Measurements from ENCODE around the gene FXN. TPM values are rescaled to one million over a fixed set of nuclear protein-coding genes. Genes with fewer than 3 reads are reported as not detected.

FXN gene
- total RNA-seq, 1 experiment from 2014 or later, result 17.8 TPM

- BruUV-seq (replicated peaks), result no TSS peak
- in situ Hi-C loops (cut with HindIII; ENCODE audit: low pct_unique_long_range_greater_than_20kb, low sequenced_read_pairs) (no loop called here), intact Hi-C loops (cut with micrococcal nuclease; ENCODE audit: unreplicated experiment) (loop anchor here (10.0 kb wide), 1 partner anchor 325 kb away; the partner anchor contains the start of gene PIP5K1B)
- Histone ChIP-seq H3K4me3 (ENCODE audit: low read depth in 2 of 2, low read length in 2 of 2) (no peak overlapping the region), H3K4me1 (ENCODE audit: control insufficient read depth, insufficient read depth, low read length) (no peaks in the 10 kb centered on the region), H3K36me3 (ENCODE audit: control insufficient read depth, insufficient read depth, low read length) (no peaks in the 10 kb centered on the region), H3K27ac (ENCODE audit: low read length) (no peak overlapping the region), H3K27me3 (ENCODE audit: control insufficient read depth, insufficient read depth, low read length) (no peaks in the 10 kb centered on the region), H3K9me3 (ENCODE audit: control insufficient read depth, insufficient read depth, low read depth, low read length) (no peaks in the 10 kb centered on the region)
- ATAC-seq, result no peak
- ChIA-PET POLR2A (no interaction called here), CTCF (no interaction called here)
- no peak for DNase-seq (ENCODE audit: low read depth, low spot score)
- TF ChIP-seq TCF7L2 (IDR thresholded peaks at IDR 0.05; ENCODE audit: low read depth, low read length), result no peak
Observed at GRCh38 chr9:69029535-69029934, 6.0 kb upstream of the FXN start.

GRCh38 chr9:69030851-69031645 is 4.5 kb upstream of the FXN start:
- DNase-seq (ENCODE audit: low read depth, low spot score) (no peak), ATAC-seq (no peak)
- in situ Hi-C loops (cut with HindIII; ENCODE audit: low pct_unique_long_range_greater_than_20kb, low sequenced_read_pairs) (no loop called here), intact Hi-C loops (cut with micrococcal nuclease; ENCODE audit: unreplicated experiment) (no loop called here)
- Histone ChIP-seq H3K4me3 (ENCODE audit: low read depth in 2 of 2, low read length in 2 of 2) (no peak overlapping the region), H3K27me3 (ENCODE audit: control insufficient read depth, insufficient read depth, low read length) (no peaks in the 10 kb centered on the region), H3K4me1 (ENCODE audit: control insufficient read depth, insufficient read depth, low read length) (no peaks in the 10 kb centered on the region), H3K27ac (ENCODE audit: low read length) (no peak overlapping the region), H3K9me3 (ENCODE audit: control insufficient read depth, insufficient read depth, low read depth, low read length) (no peaks in the 10 kb centered on the region), H3K36me3 (ENCODE audit: control insufficient read depth, insufficient read depth, low read length) (no peaks in the 10 kb centered on the region; the same call in 1 of the 2 replicates)
- no peak for TF ChIP-seq CTCF (IDR thresholded peaks at IDR 0.05)
- TF ChIP-seq REST (IDR thresholded peaks at IDR 0.05; ENCODE audit: insufficient read depth in 1 of 2, low read depth in 2 of 2, low read length in 1 of 2), result no peak
- TF ChIP-seq SIN3A (IDR thresholded peaks at IDR 0.05; ENCODE audit: borderline replicate concordance, insufficient read depth, low read depth, low read length), result no peak
- TF ChIP-seq TCF7L2 (IDR thresholded peaks at IDR 0.05; ENCODE audit: low read depth, low read length), result no peak
- no peak for TF ChIP-seq POLR2AphosphoS5 (IDR thresholded peaks at IDR 0.05; ENCODE audit: low read depth, low read length)
- ChIA-PET POLR2A (no interaction called here), CTCF (no interaction called here)
- BruUV-seq (replicated peaks), result no TSS peak

GRCh38 chr9:69034071-69034470 is 1.5 kb upstream of the FXN start:
- Histone ChIP-seq H3K27ac (ENCODE audit: low read length) (no peak overlapping the region), H3K36me3 (ENCODE audit: control insufficient read depth, insufficient read depth, low read length) (no peaks in the 10 kb centered on the region; the same call in 1 of the 2 replicates), H3K4me3 (ENCODE audit: low read depth in 2 of 2, low read length in 2 of 2) (no peak overlapping the region), H3K27me3 (ENCODE audit: control insufficient read depth, insufficient read depth, low read length) (no peaks in the 10 kb centered on the region), H3K9me3 (ENCODE audit: control insufficient read depth, insufficient read depth, low read depth, low read length) (no peaks in the 10 kb centered on the region), H3K4me1 (ENCODE audit: control insufficient read depth, insufficient read depth, low read length) (no peaks in the 10 kb centered on the region)
- ChIA-PET POLR2A (no interaction called here), CTCF (interaction anchor here (0.7 kb wide), 1 partner anchor 10 kb away, joined by 4 read pairs; no protein-coding TSS in a partner anchor)
- in situ Hi-C loops (cut with HindIII; ENCODE audit: low pct_unique_long_range_greater_than_20kb, low sequenced_read_pairs), result no loop called here
- no peak for DNase-seq (ENCODE audit: low read depth, low spot score)
- intact Hi-C loops (cut with micrococcal nuclease; ENCODE audit: unreplicated experiment), result no loop called here
- BruUV-seq (replicated peaks), result no TSS peak
- no peak for TF ChIP-seq SIN3A (IDR thresholded peaks at IDR 0.05; ENCODE audit: borderline replicate concordance, insufficient read depth, low read depth, low read length)
- TF ChIP-seq POLR2AphosphoS5 (IDR thresholded peaks at IDR 0.05; ENCODE audit: low read depth, low read length), result no peak
- TF ChIP-seq REST (IDR thresholded peaks at IDR 0.05; ENCODE audit: insufficient read depth in 1 of 2, low read depth in 2 of 2, low read length in 1 of 2), result no peak
- TF ChIP-seq CTCF (IDR thresholded peaks at IDR 0.05), result no peak
- no peak for TF ChIP-seq TCF7L2 (IDR thresholded peaks at IDR 0.05; ENCODE audit: low read depth, low read length)
- no peak for ATAC-seq

Data from Panc1 (cell line).